K562 (cell line): ENCODE data around the gene PODXL. TPM values are rescaled to one million over a fixed set of nuclear protein-coding genes. Genes with fewer than 3 reads are reported as not detected.
"Not testable (repeated sequence)": the region's sequence is repeated elsewhere in the genome, so short reads cannot be mapped to it uniquely, and the experiment has no call there.

Experiments
- ATAC-seq: fragments of 200-7000 bp; cut with Tn5 transposase; 3 replicates; pipeline ENCODE4 v1.9.1; 2020; ENCODE audit warnings: moderate library complexity
- BruUV-seq: library from RNA; stranded (reverse); fragments of 400-500 nt; replicated peaks from 2 replicates; lab custom pipeline; 2021; lab: Mats Ljungman, UMichigan
- CTCF ChIA-PET: fragments of 300-600 bp; formaldehyde crosslinking; extraction: SDS; loops from one replicate; lab custom pipeline; 2021; ENCODE audit warnings: low intra/inter-chr PET ratio; lab: Yijun Ruan, JAX
- POLR2A ChIA-PET: fragments of 300-600, 350-650 bp; sonication (Branson Sonifier 250); formaldehyde crosslinking; extraction: SDS; loops from one replicate; lab custom pipeline; 2021; ENCODE audit warnings: antibody characterized with exemption, inconsistent platforms; lab: Yijun Ruan, JAX
- DNase-seq, 4 experiments: peaks; one replicate each; pipeline versions ENCODE4 v3.0.0 to v3.0.0-alpha.2; 2011 to 2018; ENCODE audit warnings: low spot score in 3 of 4, mixed read lengths in 3 of 4; ENCODE audit errors: extremely low read depth in 1 of 4
- FAIRE-seq: peaks from 2 replicates; lab custom pipeline; 2011; peaks lifted over from hg19 to GRCh38; lab: Jason Lieb, UNC
- H2AFZ ChIP-seq: 2 replicates; pipeline ENCODE4 v1.6.0; 2011; ENCODE audit warnings: low read depth, low read length, control low read depth, inconsistent platforms
- H3K27ac ChIP-seq: fragments of 200-600 bp; 3 replicates; pipeline ENCODE4 v1.8.0; 2011; ENCODE audit warnings: low read depth, mild to moderate bottlenecking, control low read depth, inconsistent platforms, low read length, moderate library complexity, mixed read lengths; ENCODE audit errors: extremely low read depth
- H3K27me3 ChIP-seq, 2 experiments: fragments of 300-600 bp in 1 of 2; 2 replicates in 1 of 2; 3 replicates in 1 of 2; pipeline versions ENCODE4 v1.6.0 to v1.8.0; 2011; ENCODE audit warnings: inconsistent platforms in 2 of 2, low read length in 2 of 2, mild to moderate bottlenecking in 1 of 2, mixed read lengths in 1 of 2, moderate library complexity in 1 of 2; ENCODE audit not compliant: control insufficient read depth in 2 of 2, insufficient read depth in 2 of 2
- H3K36me3 ChIP-seq: fragments of 300-600 bp; 3 replicates; pipeline ENCODE4 v1.8.0; 2011; ENCODE audit warnings: mild to moderate bottlenecking, low read length, inconsistent platforms; ENCODE audit not compliant: control insufficient read depth, insufficient read depth
- H3K4me1 ChIP-seq, 2 experiments: fragments of 200-600 bp in 1 of 2; replicated peaks in 1 of 2; 2 replicates in 1 of 2; 3 replicates in 1 of 2; pipeline versions ENCODE4 v1.5.1 to v1.8.0; 2011; ENCODE audit warnings: inconsistent platforms in 2 of 2, low read length in 2 of 2, mild to moderate bottlenecking in 1 of 2, mixed read lengths in 1 of 2, moderate library complexity in 1 of 2; ENCODE audit not compliant: control insufficient read depth in 2 of 2, insufficient read depth in 2 of 2
- H3K4me2 ChIP-seq: 2 replicates; pipeline ENCODE4 v1.6.1; 2011; ENCODE audit warnings: low read length, control low read depth, inconsistent platforms, mixed read lengths; ENCODE audit not compliant: insufficient read depth
- H3K4me3 ChIP-seq: fragments of 200-600 bp; sonication (generic), shearing (Covaris generic); 2 replicates; pipeline ENCODE4 v1.5.1; 2016; ENCODE audit warnings: control low read depth, inconsistent platforms
- H3K79me2 ChIP-seq: fragments of 200-600 bp; 3 replicates; pipeline ENCODE4 v1.8.0; 2011; ENCODE audit warnings: low read length, inconsistent platforms; ENCODE audit not compliant: control insufficient read depth, insufficient read depth
- H3K9ac ChIP-seq, 2 experiments: 2 replicates each; pipeline versions ENCODE4 v1.6.0 to v1.6.1; 2011; ENCODE audit warnings: low read depth in 2 of 2, low read length in 2 of 2, control low read depth in 1 of 2, inconsistent platforms in 1 of 2, mild to moderate bottlenecking in 1 of 2, mixed read lengths in 1 of 2; ENCODE audit not compliant: insufficient read depth in 1 of 2
- H3K9me1 ChIP-seq: one replicate; pipeline ENCODE4 v1.6.0; 2011; ENCODE audit warnings: inconsistent platforms, mild to moderate bottlenecking, low read length, moderate library complexity; ENCODE audit not compliant: control insufficient read depth, insufficient read depth
- H3K9me3 ChIP-seq: replicated peaks from 2 replicates; pipeline ENCODE4 v1.5.1; 2011; ENCODE audit warnings: low read depth, low read length, inconsistent platforms; ENCODE audit not compliant: control insufficient read depth, insufficient read depth
- H4K20me1 ChIP-seq: replicated peaks from 2 replicates; pipeline ENCODE4 v1.6.1; 2011; ENCODE audit warnings: low read length, inconsistent platforms, mixed read lengths; ENCODE audit not compliant: control insufficient read depth, insufficient read depth
- WGBS: fragments of 100-300 bp; shearing (Covaris generic); methylation state at CpG from one replicate; pipeline ENCODE4 v1.1.6; 2016; ENCODE audit warnings: low coverage, mixed read lengths; ENCODE audit not compliant: insufficient coverage; ENCODE audit errors: missing lambda C conversion rate; 5-methylcytosine and 5-hydroxymethylcytosine counted together
- in situ Hi-C: fragments of 300-500 bp; cut with MboI; formaldehyde crosslinking; loops from 4 replicates; pipeline ENCODE4 v1.15.0; 2018; ENCODE audit warnings: inconsistent platforms, mixed read lengths
- intact Hi-C: fragments of 100-400 bp; cut with micrococcal nuclease; formaldehyde crosslinking; loops from 2 replicates; pipeline ENCODE4 v1.14.2; 2022
- polyA plus RNA-seq, 8 experiments: library from polyadenylated mRNA; depleted of rRNA in 4 of 8; stranded (reverse) in 5 of 8; unstranded in 3 of 8; fragments of >200 nt; fragmentation: Nextera tagmentation in 2 of 8; fragmentation: Illumina TruSeq in 1 of 8; extraction: Ambion mirVana in 2 of 8; extraction: Trizol in 1 of 8; gene quantifications; 2 replicates each; pipeline versions ENCODE4 v1.2.1 to v1.2.3, GENCODE V29; 2011 to 2014; ENCODE audit warnings: inconsistent platforms in 1 of 8, missing spikeins in 1 of 8
- total RNA-seq, 7 experiments: library from RNA; depleted of rRNA in 6 of 7; stranded (reverse); fragments of >200 nt in 6 of 7; fragmentation: Illumina TruSeq in 2 of 7; extraction: Trizol in 2 of 7; gene quantifications; 2 replicates each; pipeline versions ENCODE4 v1.2.1 to v1.2.3, GENCODE V29; 2011 to 2021; ENCODE audit warnings: low replicate concordance in 1 of 7
- TF ChIP-seq, protein P1 (sequence below): fragments of 450-650 bp; IDR thresholded peaks from one replicate; pipeline ENCODE4 v1.6.1; 2018; ENCODE audit warnings: mild to moderate bottlenecking, moderate library complexity; ENCODE audit not compliant: partially characterized antibody

Gene PODXL
- total and polyA plus RNA-seq, 9 of the 15 experiments (the other 6 are each of a cell fraction or from before 2014, with no cell fraction given), result 0.01 to 0.73 (median 0.07) TPM

DNA sequence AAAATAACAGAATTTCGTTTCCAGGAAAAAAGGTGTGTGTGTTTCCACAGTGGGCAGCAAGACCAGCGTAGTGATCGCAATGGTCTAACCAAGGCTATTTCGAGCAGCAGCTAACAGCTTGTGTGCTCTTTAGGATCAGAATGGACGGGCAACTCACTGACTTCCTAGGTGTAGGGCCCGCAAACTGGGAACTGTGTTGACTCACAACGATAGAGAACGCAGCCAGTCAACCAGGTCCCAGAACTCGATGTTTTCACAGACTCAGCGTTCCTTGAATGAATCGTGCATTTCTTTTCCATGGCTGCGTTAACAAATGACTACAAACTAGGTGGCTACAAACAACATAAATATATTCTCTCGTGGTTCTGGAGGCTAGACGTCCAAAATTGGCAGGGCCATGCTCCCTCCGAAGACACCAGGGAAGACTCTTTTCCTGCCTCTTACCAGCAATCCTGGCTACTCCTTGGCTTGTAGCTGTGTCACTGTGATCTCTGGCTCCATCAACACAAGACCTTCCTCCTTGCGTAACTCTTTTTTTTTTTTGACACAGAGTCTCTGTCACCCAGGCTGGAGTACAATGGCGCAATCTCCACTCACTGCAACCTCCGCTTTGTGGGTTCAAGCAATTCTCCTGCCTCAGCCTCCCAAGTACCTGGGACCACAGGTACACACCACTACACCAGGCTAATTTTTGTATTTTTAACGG is 39.1 kb downstream of the PODXL start (continued):
- TF ChIP-seq, protein P1, sequence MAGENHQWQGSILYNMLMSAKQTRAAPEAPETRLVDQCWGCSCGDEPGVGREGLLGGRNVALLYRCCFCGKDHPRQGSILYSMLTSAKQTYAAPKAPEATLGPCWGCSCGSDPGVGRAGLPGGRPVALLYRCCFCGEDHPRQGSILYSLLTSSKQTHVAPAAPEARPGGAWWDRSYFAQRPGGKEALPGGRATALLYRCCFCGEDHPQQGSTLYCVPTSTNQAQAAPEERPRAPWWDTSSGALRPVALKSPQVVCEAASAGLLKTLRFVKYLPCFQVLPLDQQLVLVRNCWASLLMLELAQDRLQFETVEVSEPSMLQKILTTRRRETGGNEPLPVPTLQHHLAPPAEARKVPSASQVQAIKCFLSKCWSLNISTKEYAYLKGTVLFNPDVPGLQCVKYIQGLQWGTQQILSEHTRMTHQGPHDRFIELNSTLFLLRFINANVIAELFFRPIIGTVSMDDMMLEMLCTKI, result no peak

DNA sequence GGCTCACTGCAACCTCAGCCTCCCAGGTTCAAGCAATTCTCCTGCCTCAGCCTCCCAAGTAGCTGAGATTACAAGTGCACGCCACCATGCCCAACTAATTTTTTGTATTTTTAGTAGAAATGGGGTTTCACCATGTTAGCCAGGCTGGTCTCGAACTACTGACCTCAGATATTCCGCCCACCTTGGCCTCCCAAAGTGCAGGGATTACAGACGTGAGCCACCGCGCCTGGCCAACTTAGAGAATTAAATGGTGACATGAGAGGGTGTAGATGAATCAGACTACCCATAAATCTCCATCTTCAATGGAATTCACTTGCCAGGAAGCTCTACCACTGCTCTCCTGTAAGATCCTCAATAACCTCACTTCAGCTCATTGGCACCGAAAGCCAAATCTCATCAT is 41.0 kb downstream of the PODXL start:
- BruUV-seq, result not testable (repeated sequence)

More for the DNA sequence above, 41.0 kb downstream of the PODXL start:
- H3K36me3 ChIP-seq, H4K20me1 ChIP-seq, H2AFZ ChIP-seq, DNase-seq, H3K9me1 ChIP-seq, H3K4me1 ChIP-seq, H3K27ac ChIP-seq, H3K9me3 ChIP-seq, FAIRE-seq, H3K79me2 ChIP-seq, H3K4me3 ChIP-seq, H3K9ac ChIP-seq, CTCF ChIA-PET, ATAC-seq, H3K4me2 ChIP-seq: not testable (repeated sequence)
- H3K27me3 ChIP-seq, result peaks cover 45 to 53% of the 10 kb centered on the region in 2 experiments
- WGBS, result 3% methylated on average over 7 of the region's 7 CpGs
- in situ Hi-C loops (loop anchor here (10.0 kb wide), 1 partner anchor 631 kb away; no protein-coding TSS in a partner anchor), intact Hi-C loops (loop anchor here (10.0 kb wide), 1 partner anchor 471 kb away; no protein-coding TSS in a partner anchor)
- POLR2A ChIA-PET, result interaction anchor here (0.6 to 1.1 kb wide), 3 partner anchors 14 to 406 kb away, joined by 3 to 5 read pairs (median 3); no protein-coding TSS in a partner anchor
